NCI-H748 treated with DMSO at 0.1 percent for 48 hours (cell line): ENCODE results near the gene CCDC102A.
"Not testable (repeated sequence)": the region's sequence is repeated elsewhere in the genome, so short reads cannot be mapped to it uniquely, and the experiment has no call there.

Experiments
- DNase-seq: peaks from one replicate; lab custom pipeline; 2025; lab: John Stamatoyannopoulos, UW

CCDC102A gene

GRCh38 chr16:57565461-57565860 is 29.1 kb upstream of the CCDC102A start:
- DNase-seq, result no peak

GRCh38 chr16:57564571-57565270 is 28.4 kb upstream of the CCDC102A start:
- DNase-seq, result no peak

- DNase-seq, result no peak
These were observed 27.4 kb upstream of the CCDC102A start for GRCh38 chr16:57563761-57564160.

- DNase-seq, result no peak
These were observed 27.0 kb upstream of the CCDC102A start for GRCh38 chr16:57563487-57563750.

- no peak for DNase-seq
These were observed 26.5 kb upstream of the CCDC102A start for GRCh38 chr16:57562669-57563486.

- no peak for DNase-seq
These were observed 25.7 kb upstream of the CCDC102A start for GRCh38 chr16:57562066-57562465.

- no peak for DNase-seq
These were observed 22.9 kb upstream of the CCDC102A start for GRCh38 chr16:57559072-57559790.

- DNase-seq, result no peak
These were observed 20.7 kb upstream of the CCDC102A start for GRCh38 chr16:57556941-57557541.

GRCh38 chr16:57555831-57556230 is 19.5 kb upstream of the CCDC102A start:
- DNase-seq, result no peak

- no peak for DNase-seq
These were observed 14.7 kb upstream of the CCDC102A start for GRCh38 chr16:57551057-57551456.

- DNase-seq, result no peak
These were observed 13.4 kb upstream of the CCDC102A start for GRCh38 chr16:57549730-57550129.

GRCh38 chr16:57548408-57548807 is 12.0 kb upstream of the CCDC102A start:
- no peak for DNase-seq

GRCh38 chr16:57547524-57547923 is 11.2 kb upstream of the CCDC102A start:
- not testable (repeated sequence) for DNase-seq

- DNase-seq, result no peak
These were observed 7.8 kb upstream of the CCDC102A start for GRCh38 chr16:57544124-57544653.

- DNase-seq, result no peak
These were observed 5.5 kb upstream of the CCDC102A start for GRCh38 chr16:57541754-57542435.

- DNase-seq, result no peak
These were observed 4.8 kb upstream of the CCDC102A start for GRCh38 chr16:57540906-57541753.

- DNase-seq, result no peak
These were observed 4.0 kb upstream of the CCDC102A start for GRCh38 chr16:57540387-57540786.

GRCh38 chr16:57539072-57539796 is 2.9 kb upstream of the CCDC102A start:
- no peak for DNase-seq

GRCh38 chr16:57538235-57538721 is 1.9 kb upstream of the CCDC102A start:
- DNase-seq, result no peak
